Right lobe of liver (tissue), 4 donors: ENCODE data around the gene CA12.

Source experiments
- POLR2A ChIP-seq: fragments of 450-650 bp; IDR thresholded peaks from one replicate; pipeline ENCODE4 v1.6.1; 2017; ENCODE audit warnings: antibody characterized with exemption, mild to moderate bottlenecking
- TF ChIP-seq, protein P1 (sequence below), 4 donors: fragments of 200-600 bp in 3 of 4; fragments of 450-650 bp in 1 of 4; IDR thresholded peaks; one replicate each; pipeline versions ENCODE4 v1.5.1 to v1.8.0; 2016 to 2022; ENCODE audit warnings: antibody characterized with exemption in 4 of 4, mild to moderate bottlenecking in 2 of 4
- donor health status: DM: no; HTN: no; CAD: no.
- donor health status: DM: no; HTN: no; CAD: no.
- donor health status: DM: no; HTN: yes; CAD: no.

DNA sequence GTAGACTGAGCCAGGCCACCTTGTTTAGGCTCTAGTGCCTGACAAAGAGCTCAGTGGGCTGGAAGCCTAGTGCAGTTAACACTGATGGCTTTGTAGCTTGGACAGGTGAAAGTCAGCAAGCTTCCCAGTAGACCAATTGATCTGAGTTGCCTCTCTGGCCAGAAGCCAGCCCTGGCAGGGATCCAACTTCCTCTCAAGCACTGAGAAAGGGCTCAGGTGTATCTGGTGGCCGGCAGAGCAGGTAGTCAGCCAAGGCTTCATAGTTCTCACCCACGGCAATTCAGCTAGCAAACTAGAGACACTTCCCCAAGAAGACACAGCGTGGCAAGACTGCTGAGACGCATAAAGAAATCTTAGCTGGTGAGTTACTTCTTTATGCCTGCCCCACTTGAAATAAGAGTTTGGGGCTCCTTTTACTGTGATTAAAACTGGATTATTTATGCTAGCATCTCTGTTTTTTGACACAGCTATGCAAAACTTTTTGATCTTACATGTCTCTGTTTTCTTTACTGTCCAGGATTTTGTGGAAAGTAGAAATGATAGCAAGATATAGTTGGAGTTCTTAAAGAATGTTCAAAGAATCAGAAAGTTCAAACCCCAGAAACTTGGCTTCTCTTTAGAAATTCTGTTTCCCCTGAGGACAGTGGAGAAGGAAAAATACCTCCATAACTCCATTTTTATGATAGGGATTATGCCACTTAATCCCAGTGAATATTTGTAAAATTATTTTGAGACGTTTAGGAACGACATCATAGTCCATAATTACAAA is 8.4 kb upstream of the CA12 start:
- TF ChIP-seq, protein P1, sequence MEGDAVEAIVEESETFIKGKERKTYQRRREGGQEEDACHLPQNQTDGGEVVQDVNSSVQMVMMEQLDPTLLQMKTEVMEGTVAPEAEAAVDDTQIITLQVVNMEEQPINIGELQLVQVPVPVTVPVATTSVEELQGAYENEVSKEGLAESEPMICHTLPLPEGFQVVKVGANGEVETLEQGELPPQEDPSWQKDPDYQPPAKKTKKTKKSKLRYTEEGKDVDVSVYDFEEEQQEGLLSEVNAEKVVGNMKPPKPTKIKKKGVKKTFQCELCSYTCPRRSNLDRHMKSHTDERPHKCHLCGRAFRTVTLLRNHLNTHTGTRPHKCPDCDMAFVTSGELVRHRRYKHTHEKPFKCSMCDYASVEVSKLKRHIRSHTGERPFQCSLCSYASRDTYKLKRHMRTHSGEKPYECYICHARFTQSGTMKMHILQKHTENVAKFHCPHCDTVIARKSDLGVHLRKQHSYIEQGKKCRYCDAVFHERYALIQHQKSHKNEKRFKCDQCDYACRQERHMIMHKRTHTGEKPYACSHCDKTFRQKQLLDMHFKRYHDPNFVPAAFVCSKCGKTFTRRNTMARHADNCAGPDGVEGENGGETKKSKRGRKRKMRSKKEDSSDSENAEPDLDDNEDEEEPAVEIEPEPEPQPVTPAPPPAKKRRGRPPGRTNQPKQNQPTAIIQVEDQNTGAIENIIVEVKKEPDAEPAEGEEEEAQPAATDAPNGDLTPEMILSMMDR (IDR thresholded peaks at IDR 0.05), result no peak
- no peak for TF ChIP-seq POLR2A
